NCI-H187 (cell line): Measurements from ENCODE around the gene HMGCR.

Source experiments
- DNase-seq, 2 experiments: peaks; one replicate each; lab custom pipeline; 2025; lab: John Stamatoyannopoulos, UW

Gene HMGCR

DNA sequence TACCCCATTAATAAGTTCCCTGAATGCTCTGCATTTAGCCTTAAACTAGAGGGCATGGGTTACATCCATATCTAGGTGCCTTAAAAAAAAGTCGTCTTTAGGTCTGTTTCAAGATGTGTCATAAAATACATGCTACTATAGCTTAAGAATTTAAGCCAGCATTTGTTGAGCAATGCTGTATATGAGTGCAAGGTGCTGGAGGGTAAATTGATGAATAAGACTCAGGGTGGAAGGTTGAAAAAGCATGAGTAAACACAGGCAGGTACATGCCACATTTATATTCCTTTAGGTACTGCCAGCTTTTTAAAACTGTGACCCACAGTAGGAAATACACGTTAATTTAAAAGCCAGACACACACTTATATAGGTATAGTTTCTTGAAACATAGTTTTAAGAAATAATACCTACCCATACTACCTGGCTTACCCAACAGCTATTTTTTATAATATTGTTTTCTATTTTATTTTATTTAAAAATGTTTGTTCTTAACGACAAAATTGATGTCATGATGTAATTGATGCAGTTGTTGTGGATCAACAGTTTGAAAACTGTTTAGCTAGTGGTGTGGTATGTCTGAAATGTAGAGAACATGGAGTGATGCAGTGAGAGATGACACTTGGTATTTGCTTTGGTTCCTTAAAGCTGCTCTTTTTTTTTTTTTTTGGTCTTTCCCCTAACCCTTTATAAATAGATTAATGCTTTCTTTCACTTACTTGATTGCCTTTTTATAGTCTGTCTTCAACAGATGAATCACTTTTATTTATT, 3.9 kb downstream of the HMGCR start:
- no peak for DNase-seq

DNA sequence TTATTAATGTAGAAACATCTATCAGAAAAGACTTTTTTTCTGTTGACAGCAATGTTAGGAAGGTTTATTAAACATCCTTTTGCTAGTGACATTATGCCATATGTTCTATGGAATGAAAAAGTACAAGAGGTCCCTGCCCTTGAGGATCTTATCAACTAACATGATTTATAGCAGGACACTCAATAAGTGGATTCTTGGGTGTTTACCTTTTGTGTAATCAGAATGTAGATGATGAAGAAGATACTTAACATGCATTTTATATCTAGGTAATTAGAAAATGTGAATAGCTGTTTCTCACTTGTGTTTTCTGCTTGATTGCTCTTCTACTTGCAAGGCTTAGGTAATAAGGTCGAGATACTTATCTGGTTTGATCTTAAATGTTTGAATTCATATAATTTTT, 4.9 kb downstream of the HMGCR start:
- no peak for DNase-seq

DNA sequence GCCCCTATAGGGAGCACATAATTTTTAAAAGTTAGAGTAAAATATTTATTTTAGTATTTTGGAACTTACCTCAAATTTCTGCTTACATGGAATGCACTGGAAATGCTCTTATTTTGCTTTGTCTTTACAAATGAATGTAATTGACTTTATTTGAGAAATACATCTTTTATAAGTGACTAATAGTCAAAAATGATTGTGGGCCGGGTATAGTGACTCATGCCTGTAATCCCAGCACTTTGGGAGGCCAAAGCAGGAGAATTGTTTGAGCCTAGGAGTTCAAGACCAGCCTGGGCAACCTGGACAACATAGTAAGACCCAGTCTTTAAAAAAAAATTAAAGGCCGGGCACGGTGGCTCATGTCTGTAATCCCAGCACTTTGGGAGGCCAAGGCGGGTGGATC, 5.8 kb downstream of the HMGCR start:
- DNase-seq, result no peak

DNA sequence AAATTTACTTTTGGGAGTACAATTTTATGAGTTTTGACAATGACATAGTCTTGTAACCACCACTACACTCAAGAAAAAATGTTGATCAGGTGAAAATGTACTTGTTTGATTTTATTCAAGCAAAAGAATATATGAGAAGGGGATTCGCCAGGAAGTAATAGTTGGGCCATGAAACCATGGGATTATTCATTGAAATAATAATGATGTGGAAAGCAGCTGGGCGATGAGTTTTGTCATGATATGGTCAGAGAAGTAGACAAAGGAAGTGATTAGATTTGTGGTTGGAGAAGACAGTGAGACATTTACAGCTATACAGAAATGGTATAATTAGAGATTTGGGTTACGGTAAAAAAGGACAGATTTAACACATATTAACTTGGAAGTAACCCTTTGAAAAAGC, 11.2 kb downstream of the HMGCR start:
- no peak for DNase-seq

DNA sequence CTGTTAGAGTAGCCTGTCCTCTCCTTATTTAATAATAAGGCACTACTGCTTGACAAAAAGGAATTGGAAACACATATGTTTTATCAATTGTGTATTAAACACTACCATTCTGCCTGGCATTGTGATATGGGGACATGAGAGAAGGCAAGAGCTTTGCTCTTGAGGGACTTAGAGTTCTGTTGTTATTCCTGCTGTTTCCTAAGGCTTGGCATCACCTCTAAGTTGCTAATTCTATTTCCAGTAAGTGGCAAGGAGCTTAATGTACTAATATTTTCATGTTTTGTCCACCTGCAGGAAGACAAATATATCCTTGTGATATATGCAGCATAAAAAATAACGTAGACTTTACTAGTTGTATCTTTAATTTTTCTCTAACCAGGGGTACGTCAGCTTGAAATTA, 12.6 kb downstream of the HMGCR start:
- no peak for DNase-seq

DNA sequence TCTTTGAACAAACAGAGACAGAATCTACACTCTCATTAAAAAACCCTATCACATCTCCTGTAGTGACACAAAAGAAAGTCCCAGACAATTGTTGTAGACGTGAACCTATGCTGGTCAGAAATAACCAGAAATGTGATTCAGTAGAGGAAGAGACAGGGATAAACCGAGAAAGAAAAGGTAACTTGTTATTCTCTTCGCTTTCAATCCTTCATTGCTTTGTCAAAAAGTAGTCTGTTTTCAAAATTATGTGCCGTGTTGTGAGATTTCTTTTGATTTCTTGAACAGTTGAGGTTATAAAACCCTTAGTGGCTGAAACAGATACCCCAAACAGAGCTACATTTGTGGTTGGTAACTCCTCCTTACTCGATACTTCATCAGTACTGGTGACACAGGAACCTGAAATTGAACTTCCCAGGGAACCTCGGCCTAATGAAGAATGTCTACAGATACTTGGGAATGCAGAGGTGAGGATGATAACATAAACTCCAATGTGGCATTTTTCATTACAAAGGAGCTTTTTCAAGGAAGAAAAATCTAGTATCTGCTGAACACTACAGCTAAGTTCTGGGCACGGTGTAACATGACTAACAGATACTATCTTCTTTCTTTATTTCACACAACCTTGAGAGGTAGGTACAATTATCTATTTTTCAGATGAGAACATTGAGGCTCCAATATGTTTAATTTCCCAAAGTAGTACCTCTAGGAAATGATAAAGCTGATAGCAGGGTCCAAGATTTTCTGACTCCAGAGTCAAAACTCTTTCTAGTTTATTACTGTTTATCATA, 14.3 kb downstream of the HMGCR start:
- DNase-seq, result no peak

DNA sequence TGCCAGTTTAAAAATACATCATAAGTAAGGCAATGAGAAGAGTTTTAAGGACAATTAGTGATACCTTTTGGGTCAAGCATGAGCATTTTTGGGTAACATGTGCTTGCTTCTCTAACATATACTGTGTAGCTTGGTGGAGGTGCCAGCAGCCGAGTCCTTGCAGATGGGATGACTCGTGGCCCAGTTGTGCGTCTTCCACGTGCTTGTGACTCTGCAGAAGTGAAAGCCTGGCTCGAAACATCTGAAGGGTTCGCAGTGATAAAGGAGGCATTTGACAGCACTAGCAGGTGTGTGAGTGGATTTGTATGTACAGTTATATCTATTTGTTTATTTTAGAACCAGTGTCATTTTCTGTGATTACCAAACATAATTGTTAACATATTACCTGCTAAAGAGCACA, 18.2 kb downstream of the HMGCR start:
- no peak for DNase-seq

DNA sequence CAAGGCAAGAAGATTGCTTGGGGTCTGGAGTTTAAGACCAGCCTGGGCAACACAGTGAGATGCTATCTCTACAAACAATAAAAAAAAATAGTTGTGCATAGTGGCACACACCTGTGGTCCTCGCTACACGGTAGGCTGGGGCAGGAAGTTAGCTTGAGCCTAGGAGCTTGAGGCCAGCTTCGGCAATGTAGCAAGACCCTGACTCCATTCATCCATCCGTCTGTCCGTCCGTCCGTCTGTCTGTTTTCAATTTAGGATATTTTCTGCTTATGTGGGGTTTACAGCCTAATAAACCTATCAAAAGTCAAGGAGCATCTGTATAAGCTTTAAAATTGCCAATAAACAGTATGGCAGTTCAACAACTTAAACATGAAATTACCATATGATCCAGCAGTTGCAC, 19.7 kb downstream of the HMGCR start:
- no peak for DNase-seq

DNA sequence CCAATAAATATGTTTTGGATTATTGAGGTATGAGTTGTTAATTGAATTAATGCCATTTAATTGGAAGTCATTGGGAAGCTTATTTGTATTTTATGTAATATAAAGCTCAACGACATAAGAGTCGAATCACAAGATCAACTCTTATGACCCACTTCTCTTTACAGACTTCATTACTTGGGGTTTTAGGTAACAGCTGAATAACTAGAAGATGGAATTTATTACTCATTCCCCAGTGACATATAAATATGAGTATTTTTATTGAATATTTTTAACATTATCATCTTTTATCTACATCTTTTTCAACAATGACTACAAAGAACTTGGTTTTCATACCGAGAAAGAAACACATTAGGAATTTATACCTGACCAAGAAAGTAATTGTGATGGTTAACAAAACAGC, 21.1 kb downstream of the HMGCR start:
- DNase-seq, result no peak

DNA sequence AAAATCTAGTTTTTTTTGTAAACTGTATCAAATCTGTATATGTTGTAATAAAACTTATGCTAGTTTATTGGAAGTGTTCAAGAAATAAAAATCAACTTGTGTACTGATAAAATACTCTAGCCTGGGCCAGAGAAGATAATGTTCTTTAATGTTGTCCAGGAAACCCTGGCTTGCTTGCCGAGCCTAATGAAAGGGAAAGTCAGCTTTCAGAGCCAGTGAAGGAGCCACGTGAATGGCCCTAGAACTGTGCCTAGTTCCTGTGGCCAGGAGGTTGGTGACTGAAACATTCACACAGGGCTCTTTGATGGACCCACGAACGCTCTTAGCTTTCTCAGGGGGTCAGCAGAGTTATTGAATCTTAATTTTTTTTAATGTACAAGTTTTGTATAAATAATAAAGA, 24.3 kb downstream of the HMGCR start:
- DNase-seq, result no peak

DNA sequence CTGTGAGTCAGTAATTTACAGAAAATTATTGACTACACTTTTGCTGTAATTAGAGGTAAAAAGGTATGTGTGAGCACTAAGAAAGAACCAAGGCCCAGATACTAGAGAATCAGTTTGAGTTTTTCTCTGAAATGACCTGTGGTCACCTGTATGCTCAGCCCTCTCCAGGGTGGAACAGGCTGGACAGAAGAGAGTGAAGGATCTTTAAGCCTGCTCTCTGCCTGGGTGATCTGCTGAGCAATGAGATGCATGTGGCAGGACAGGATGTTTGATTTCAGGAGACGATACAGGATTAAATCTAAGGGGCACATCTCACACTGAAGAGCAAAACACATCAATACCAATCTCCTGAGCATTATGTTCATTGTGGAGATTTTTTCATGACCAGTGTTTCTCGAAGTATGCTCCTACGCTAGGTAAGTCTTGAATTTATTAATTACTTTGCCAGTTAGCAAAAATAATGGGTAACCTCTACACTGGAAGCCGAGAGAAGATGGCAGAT, 25.5 kb downstream of the HMGCR start:
- DNase-seq, result no peak

DNA sequence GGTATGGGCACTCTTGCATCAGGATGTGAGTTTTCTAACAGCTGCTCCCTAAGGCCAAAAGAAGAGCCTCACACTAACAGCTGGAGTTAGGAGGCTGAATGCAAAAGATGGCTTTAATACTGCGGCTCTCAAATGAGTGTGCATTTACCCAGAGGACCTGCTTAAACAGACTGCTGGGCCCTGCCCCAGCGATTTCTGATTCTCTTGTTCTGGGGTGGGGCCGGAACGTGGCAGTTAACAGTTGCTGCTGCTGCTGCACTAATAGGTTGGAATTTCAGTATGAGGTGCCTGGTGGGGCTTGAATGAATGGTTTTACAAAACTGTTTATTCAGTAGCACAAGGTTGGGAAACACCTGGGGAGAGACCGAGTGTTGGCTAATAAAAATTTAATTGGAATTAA, 26.1 kb downstream of the HMGCR start:
- no peak for DNase-seq

DNA sequence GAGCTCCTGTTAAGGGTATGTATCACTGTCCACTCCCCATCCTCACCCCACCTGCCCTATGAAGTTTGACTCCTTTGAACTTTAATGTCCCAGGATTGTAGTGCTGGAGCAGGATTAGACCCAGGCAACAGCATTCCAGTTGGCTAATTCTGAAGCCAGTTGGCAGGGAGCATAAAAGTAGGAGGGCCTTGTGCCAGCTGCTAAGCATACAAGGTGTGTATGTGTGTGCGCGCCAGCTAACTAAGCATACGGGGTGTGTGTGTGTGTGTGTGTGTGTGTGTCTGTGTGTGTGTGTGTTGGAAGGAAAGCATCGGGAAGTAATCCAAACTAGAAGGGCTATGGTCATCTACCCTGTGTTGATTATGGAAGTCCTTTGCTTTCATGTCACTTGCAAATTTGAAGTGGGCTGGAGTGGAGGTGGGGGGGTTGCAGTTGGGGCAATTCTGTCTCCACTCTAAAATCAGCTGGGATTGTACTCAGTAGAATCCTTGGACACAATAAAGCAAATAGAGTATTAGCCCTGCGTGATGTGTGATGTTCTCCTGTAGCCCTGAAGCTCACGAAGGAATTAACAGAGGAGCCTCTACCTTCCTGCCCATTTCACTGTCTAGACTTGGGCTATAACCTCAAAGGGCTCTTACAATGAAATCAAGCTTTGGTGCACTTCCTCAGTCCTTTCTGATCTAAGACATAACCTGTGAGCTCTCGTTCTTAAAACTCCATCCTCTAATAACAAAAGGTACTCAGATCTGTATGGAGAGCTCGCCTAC, 26.9 kb downstream of the HMGCR start:
- no peak for DNase-seq

DNA sequence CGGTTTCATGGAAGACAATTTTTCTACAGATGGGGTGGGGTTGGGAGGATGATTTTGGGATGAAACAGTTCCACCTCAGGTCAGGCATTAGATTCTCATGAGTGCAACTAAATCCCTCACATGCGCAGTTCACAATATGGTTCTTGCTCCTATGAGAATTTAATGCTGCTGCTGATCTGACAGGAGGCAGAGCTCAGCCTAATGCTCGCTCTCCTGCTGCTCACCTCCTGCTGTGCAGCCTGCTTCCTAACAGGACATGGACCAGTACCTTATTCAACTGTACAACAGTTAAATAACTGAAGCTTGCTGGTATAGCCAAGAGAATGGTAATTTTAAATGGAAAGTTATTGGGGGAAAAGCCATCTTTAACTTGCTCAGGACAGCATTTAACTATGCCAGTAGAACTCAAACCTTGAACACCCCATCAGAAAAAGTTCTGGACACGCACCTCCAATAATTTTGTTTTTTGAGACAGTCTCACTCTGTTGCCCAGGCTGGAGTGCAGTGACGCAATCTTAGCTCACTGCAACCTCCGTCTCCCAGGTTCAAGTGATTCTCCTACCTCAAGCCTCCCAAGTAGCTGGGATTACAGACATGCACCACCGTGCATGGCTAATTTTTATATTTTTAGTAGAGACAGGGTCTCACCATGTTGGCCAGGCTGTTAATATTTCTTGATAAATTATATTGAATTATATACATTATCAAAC, 27.7 kb downstream of the HMGCR start:
- DNase-seq, result no peak

DNA sequence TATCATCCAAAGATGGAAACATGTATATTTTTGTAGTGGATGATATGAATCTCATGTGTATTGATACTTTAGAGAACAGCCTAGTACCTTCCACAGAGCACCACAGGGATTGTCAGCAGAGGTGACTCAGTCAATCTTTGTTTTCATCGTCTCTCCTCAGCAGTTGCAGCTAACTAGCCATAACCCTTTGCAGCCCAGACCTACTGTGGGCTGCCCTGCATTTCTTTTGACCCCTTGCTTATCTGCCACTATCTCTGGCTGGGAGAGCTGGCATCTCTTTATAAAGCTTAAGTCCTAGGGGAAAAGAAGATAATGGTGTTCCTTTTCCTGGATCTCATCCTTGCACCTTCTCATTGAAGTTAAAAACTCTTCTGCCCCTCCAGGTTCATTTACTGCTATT, 28.7 kb downstream of the HMGCR start:
- no peak for DNase-seq

DNA sequence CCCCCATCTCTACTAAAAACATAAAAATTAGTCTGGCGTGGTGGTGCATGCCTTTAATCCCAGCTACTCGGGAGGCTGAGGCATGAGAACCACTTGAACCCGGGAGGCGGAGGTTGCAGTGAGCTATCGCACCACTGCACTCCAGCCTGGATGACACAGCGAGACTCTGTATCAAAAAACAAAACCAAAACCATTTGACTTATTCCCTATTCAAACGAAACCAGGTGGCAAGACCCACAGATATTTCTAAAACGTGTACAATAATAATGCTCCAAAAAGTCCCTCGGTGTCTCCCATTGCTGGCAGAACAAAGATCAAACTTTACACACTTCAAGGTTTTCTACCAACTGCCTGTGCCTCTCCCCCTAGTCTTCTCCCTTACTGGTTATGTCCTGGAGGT, 29.8 kb downstream of the HMGCR start:
- no peak for DNase-seq

DNA sequence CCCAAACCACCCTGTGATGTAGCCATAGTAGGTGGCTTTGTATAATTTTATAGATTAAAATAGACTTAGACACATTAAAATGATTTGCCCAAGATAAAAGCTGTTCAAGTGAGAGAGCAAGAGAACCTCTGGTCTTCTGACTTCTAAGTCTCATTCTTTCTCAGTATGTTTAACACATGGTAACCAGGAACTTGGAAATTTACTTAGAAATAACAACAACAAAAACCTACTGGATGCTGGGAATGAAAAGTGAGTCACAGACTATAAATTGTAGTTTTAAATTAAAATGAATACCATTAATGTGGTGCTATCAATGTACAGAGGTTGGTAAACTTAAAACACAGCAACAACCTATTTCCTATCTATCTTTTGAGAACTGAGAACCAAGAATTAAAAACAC, 30.4 kb downstream of the HMGCR start:
- no peak for DNase-seq

DNA sequence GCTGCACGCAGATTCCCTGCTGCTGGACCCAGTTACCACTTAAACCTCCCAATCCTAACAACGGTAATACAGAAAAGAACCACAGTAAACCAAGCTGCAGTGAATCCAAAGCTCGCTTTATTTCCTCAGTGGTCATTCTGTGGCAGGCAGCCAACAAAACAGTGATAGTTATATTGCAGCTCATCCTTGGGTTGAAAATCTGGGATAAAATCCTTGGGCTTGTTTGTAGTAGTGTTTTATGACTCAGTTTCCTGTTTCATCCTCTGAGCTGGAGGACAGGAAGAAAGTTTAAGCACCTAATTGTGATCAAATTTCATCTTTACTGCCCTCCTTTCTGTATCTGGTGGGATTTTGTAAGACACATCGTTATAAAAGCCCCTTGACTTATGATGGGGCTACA, 31.4 kb downstream of the HMGCR start:
- no peak for DNase-seq

DNA sequence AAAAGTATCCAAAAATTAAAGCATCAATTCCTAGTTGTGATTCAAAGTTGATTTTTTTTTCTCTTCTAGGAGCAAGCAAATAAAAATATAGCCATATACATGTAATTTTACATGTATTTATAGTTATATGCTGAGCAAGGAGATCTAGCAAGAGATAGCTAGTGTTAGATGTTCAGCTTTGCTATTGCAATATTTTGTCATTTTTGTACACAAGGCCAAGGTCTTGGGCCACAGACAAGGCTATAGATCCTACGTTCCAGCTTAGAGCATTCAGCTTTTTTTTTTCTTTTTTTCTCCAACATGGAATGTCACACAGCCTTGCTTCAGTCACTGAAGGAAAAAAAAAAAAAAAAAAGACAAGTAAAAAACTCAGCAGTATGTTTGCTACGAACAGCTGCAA, 36.8 kb downstream of the HMGCR start:
- DNase-seq, result no peak

DNA sequence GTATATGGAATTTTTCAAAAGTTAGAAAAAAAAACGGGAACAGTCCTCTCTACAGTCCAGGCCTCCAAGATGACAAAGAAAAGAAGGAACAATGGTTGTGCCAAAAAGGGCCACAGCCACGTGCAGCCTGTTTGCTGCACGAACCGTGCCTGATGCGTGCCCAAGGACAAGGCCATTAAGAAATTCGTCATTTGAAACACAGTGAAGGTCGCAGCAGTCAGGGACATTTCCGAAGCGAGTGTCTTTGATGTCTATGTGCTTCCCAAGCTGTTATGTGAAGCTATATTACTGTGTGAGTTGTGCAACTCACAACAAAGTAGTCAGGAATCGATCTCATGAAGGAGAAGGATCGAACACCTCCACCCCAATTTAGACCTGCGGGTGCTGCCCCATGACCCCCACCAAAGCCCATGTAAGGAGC, 37.4 kb downstream of the HMGCR start:
- DNase-seq, result no peak

DNA sequence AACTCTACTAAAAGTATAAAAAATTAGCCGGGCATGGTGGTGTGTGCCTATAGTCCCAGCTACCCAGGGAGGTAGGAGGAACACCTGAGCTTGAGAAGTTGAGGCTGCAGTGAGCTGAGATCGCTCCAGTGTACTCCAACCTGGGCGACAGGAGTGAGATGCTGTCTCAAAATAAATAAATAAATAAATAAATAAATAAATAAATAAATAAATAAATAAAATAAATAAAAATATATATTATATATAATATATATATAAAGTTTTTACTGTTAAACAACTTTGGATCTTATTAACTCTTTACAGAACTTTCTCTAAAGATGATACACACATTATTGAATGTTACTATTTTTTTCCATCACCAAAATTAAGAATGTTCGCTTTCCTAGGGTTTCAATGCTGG, 38.4 kb downstream of the HMGCR start:
- DNase-seq, result no peak

DNA sequence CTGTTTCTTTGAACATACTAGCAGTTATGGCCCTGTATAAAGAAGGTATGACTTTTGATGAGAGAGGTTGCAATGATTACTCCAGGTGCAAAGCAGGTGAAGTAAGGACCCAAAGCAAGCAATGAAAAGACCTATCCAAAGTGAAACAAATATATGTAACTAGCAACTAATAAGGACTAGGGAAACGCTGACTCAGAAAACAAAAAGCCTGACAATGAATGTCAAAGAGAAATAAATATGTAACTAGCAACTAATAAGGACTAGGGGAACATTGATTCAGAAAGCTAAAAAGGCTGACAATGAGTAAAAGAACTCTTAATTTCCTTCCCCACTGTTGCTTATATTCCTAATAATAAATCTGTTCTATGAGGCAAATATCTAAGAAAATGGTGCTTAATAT, 43.1 kb downstream of the HMGCR start:
- DNase-seq, result no peak
